Ectodermal cell (in vitro differentiated cells): Measurements from ENCODE around the gene DLX3.

Experiments
- H3K27ac ChIP-seq: 2 replicates; pipeline ENCODE4 v1.7.0; 2013; ENCODE audit warnings: mild to moderate bottlenecking, low read depth, low read length; ENCODE audit not compliant: insufficient read depth, poor library complexity, severe bottlenecking
- H3K27me3 ChIP-seq: 2 replicates; pipeline ENCODE4 v1.7.0; 2013; ENCODE audit warnings: mild to moderate bottlenecking, low read length; ENCODE audit not compliant: insufficient read depth, control insufficient read depth, poor library complexity, severe bottlenecking
- H3K36me3 ChIP-seq: one replicate; pipeline ENCODE4 v1.7.0; 2013; ENCODE audit warnings: low read length; ENCODE audit not compliant: control insufficient read depth, insufficient read depth
- H3K4me1 ChIP-seq: one replicate; pipeline ENCODE4 v1.7.0; 2013; ENCODE audit warnings: low read length; ENCODE audit not compliant: control insufficient read depth, insufficient read depth
- H3K4me3 ChIP-seq: 2 replicates; pipeline ENCODE4 v1.7.0; 2013; ENCODE audit warnings: low read depth, low read length, control low read depth; ENCODE audit not compliant: insufficient read depth
- H3K9me3 ChIP-seq: 2 replicates; pipeline ENCODE4 v1.7.0; 2013; ENCODE audit warnings: mild to moderate bottlenecking, low read length, moderate library complexity; ENCODE audit not compliant: control insufficient read depth
- WGBS, 2 experiments: methylation state at CpG; one replicate each; pipeline ENCODE4 v1.1.7; 2013; ENCODE audit warnings: missing lambda C conversion rate in 2 of 2; 5-methylcytosine and 5-hydroxymethylcytosine counted together

The DLX3 gene

DNA sequence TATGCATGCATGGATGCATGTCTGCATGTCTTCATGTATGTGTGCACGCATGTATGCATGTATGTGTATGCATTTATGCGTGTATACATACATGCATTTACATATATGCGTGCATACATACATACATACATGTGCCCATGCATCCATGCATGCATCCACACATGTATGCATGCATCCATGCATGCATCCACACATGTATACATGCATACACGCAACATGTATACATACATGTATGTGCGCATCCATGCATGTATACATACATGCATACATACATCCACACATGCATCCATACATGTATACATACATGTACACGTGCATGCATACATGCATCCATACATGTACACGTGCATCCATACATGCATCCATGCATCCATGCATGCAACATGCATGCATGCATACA, 29.8 kb upstream of the DLX3 start:
- 53 to 57% methylated on average over 7 of the region's 7 CpGs for WGBS, 2 experiments
- Histone ChIP-seq H3K4me3 (no peak overlapping the region), H3K27ac (no peak overlapping the region), H3K9me3 (no peaks in the 10 kb centered on the region), H3K36me3 (no peaks in the 10 kb centered on the region), H3K27me3 (peaks cover 7% of the 10 kb centered on the region), H3K4me1 (peaks cover 17% of the 10 kb centered on the region)

DNA sequence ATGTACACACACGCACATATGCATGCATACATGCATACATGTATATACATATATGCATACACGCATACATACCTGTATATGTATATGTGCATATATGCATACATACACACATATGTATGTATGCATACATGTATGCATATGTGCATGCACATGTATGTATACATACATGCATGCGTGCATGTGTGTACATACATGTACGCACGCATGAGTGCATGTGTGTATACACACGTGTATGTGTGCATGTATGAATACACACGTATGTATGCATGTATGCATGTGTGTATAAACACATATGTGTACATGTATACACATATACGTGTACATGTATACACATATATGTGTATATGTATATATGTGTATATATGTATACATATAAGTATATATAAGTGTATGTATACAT, 28.5 kb upstream of the DLX3 start:
- Histone ChIP-seq H3K27ac (no peak overlapping the region), H3K27me3 (peaks cover 7% of the 10 kb centered on the region), H3K4me1 (peaks cover 13% of the 10 kb centered on the region), H3K4me3 (no peak overlapping the region), H3K36me3 (no peaks in the 10 kb centered on the region), H3K9me3 (no peaks in the 10 kb centered on the region)
- 73 to 81% methylated on average over 5 to 8 of the region's 8 CpGs for WGBS, 2 experiments

DNA sequence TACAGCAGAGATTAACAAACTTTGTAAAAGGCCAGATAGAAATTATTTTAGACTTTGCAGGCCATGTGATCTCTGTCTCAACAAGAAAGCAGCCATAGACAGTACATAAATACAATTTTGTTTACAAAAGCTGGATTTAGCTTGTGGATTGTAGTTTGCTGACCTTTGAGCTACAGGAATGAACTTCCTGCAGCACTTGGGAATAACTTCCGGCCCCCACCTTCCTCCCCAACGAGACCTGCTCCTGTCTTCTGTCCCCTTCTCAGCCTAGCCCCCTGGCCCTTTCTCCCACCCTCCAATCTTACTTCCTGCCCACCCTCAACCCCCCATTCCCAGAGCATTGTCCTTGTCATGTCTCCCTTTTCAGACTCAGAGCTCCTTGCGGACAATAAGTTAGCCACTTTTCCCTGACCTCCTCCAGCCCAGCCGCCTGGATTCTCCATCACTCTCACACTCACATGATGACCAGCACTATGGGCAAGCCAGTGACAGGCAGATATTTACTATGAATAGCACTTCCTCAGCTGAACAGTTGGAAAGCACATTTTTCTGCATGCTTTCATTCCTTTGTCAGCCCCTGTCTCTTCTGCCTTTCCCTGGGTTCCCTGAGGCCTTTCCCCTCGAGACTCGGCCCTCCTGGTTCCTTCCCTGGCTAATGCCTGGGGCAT, 27.6 kb upstream of the DLX3 start:
- no peak overlapping the region for H3K4me3 ChIP-seq
- H3K27ac ChIP-seq, result no peak overlapping the region
- H3K9me3 ChIP-seq, result no peaks in the 10 kb centered on the region
- WGBS, 2 experiments, result 79 to 85% methylated on average over 6 of the region's 6 CpGs
- no peaks in the 10 kb centered on the region for H3K36me3 ChIP-seq
- peaks cover 4% of the 10 kb centered on the region for H3K4me1 ChIP-seq
- H3K27me3 ChIP-seq, result peaks cover 7% of the 10 kb centered on the region

DNA sequence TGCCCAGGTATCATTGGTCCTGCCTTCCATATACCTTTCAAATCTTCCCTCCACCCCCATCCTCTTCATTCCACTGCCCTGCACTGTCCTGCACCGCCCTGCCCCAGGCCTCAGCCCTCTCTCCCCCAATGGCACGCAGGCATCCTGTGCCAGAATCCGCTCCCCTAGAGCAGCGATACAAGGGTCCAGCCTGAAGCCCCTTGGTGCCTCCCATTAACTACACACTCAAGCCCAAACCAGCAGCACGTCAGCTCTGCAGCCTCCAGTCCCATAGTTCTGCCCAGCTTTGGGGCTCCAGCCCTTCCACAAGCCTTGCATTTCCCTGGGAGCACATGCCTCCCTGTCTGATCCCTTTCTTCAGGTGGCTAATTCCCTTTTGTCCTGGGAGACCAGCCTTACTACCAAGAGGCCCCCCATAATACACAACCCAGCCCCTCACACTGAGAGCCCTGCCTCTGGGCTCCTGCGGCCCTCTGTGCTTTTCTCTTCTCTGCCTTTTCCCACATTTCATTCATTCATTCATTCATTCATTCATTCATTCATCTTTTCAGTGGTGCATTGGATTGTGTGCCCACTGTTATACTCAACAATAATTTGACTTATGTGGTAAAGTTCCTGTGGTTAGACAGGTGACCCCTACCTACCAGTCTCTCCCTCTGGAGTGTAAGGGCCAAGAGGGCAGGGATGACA, 26.8 kb upstream of the DLX3 start:
- Histone ChIP-seq H3K9me3 (no peaks in the 10 kb centered on the region), H3K27me3 (no peaks in the 10 kb centered on the region), H3K36me3 (no peaks in the 10 kb centered on the region), H3K27ac (no peak overlapping the region), H3K4me3 (no peak overlapping the region), H3K4me1 (no peaks in the 10 kb centered on the region)
- 87 to 89% methylated on average over 6 of the region's 6 CpGs for WGBS, 2 experiments

DNA sequence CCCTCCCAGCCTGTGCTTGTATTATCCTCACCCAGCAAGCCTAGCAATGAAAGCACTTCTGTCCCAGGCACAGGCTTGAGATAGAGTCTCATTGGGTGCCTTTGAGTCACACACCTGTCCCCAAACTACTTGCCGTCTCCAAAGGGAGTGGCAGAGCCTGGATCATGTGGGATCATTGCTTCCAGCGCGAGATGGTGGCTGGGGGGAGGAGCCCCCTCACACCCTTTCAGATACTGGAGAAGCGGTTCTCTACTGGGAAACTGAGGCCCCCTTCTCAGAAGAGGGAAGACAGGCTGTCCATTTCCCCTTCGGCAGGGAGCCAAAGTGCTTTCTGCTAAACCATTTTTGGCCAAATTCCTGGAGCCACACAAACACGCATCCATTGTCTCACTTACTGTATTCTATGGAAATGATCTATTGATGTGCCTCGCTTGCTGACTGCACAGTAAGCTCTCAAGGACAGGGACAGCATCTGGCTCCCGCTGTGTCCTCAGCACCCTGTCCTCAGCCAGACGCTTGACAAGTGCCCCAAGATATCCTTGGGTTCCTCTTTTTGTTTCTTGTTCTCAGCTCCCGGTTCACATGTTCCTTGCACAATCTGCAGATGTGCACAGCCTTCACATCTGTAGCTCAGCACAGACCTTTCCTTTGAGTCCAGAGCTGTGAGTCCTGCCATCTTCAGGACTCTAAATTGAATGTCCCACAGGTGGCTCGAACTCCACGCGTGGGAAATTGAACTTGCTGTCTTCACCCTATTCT, 26.0 kb upstream of the DLX3 start:
- Histone ChIP-seq H3K9me3 (no peaks in the 10 kb centered on the region), H3K27me3 (no peaks in the 10 kb centered on the region), H3K27ac (no peak overlapping the region), H3K4me3 (no peak overlapping the region), H3K4me1 (no peaks in the 10 kb centered on the region), H3K36me3 (no peaks in the 10 kb centered on the region)
- 79 to 81% methylated on average over 13 of the region's 13 CpGs for WGBS, 2 experiments

DNA sequence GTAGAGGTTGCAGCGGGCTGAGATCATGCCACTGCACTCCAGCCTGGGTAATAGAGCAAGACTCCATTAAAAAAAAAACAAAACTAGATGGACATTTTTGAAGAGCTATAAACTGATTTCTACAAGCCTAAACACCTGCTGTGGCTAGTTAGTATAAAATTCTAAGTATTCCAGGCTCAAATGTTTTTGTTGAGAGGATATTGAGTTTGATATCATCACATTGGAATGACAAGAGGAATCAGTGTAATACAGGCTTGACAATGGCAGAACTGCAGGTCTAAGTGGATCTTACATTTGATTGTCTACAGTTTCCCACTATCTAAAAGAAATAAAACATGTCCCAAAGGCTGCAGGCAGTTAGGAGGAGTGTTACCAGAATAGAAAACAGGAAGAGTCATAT, 23.9 kb upstream of the DLX3 start:
- Histone ChIP-seq H3K4me3 (no peak overlapping the region), H3K27ac (no peak overlapping the region), H3K9me3 (no peaks in the 10 kb centered on the region), H3K4me1 (no peaks in the 10 kb centered on the region), H3K27me3 (no peaks in the 10 kb centered on the region), H3K36me3 (no peaks in the 10 kb centered on the region)
- WGBS, 2 experiments, result 96 to 100% methylated on average over 1 of the region's 1 CpG

DNA sequence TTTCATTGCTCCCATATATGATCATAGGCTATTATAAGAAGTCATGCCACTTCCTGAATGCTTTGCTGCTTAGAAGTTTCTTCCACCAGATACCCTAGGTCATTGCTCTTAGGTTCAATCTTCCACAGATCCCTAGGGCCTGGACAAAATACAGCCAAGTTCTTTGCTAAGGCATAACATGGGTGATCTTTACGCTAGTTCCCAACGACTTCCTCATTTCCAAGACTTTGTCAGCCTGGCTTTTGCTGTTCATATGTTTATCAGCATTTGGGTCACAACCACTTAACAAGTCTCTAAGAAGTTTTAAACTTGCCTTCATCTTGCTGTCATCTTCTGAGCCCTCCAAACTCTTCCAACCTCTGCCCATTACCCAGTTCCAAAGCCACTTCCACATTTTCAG, 20.1 kb upstream of the DLX3 start:
- no peaks in the 10 kb centered on the region for H3K4me1 ChIP-seq
- WGBS, 2 experiments, result 88 to 92% methylated on average over 2 of the region's 2 CpGs

DNA sequence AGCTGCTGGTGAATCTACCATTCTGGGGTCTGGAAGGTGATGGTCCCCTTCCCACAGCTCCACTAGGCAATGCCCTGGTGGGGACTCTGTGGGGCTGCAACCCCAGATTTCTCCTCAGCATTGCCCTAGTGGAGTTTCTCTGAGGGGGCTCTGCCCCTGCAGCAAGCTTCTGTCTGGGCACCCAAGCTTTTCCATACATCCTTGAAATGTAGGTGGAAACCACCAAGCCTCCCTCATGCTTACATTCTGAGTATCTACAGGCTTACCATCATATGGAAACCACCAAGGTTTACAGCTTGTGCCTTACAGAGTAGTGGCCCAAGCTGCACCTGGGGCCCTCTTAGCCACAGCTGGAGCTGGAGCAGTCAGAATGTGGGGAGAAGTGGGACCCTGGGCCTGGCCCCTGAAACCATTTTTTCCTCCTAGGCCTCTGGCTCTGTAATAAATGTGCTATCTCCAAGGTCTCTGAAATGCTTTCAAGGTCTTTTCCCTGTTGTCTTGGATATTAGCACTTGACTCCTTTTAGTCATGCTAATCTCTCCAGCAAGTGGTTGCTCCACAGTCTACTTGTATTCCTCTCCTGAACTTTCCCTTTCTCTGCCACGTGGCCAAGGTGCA, 19.6 kb upstream of the DLX3 start:
- no peak overlapping the region for H3K4me3 ChIP-seq
- no peaks in the 10 kb centered on the region for H3K36me3 ChIP-seq
- 21 to 27% methylated on average over 1 of the region's 1 CpG for WGBS, 2 experiments
- no peaks in the 10 kb centered on the region for H3K4me1 ChIP-seq
- no peaks in the 10 kb centered on the region for H3K27me3 ChIP-seq
- H3K9me3 ChIP-seq, result no peaks in the 10 kb centered on the region
- no peak overlapping the region for H3K27ac ChIP-seq

More for the DNA sequence above, 20.1 kb upstream of the DLX3 start:
- no peaks in the 10 kb centered on the region for H3K27me3 ChIP-seq
- H3K27ac ChIP-seq, result no peak overlapping the region
- H3K36me3 ChIP-seq, result no peaks in the 10 kb centered on the region
- no peak overlapping the region for H3K4me3 ChIP-seq
- H3K9me3 ChIP-seq, result no peaks in the 10 kb centered on the region

DNA sequence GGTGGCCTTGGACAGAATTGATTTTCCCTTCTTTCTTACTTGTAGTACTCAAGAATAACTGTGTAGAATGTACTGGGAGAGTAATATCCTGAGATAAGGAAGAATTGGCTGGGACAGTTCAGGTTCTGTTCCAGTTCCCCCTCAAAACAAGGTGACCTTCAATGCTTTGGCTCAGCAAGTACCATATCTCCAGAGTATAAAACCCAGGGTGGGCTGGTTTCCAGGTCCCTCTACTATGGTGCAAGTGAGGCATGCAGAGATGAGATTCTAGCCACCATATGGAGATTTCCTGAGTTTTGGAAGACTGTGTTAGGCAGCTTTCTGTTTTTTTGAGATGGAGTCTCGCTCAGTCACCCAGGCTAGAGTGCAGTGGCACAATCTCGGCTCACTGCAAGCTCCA, 18.1 kb upstream of the DLX3 start:
- Histone ChIP-seq H3K4me1 (no peaks in the 10 kb centered on the region), H3K4me3 (no peak overlapping the region), H3K27me3 (peaks cover 6% of the 10 kb centered on the region), H3K9me3 (no peaks in the 10 kb centered on the region), H3K27ac (no peak overlapping the region), H3K36me3 (no peaks in the 10 kb centered on the region)
- whole genome bisulfite sequencing, 2 experiments, result 87 to 89% methylated on average over 2 of the region's 2 CpGs

DNA sequence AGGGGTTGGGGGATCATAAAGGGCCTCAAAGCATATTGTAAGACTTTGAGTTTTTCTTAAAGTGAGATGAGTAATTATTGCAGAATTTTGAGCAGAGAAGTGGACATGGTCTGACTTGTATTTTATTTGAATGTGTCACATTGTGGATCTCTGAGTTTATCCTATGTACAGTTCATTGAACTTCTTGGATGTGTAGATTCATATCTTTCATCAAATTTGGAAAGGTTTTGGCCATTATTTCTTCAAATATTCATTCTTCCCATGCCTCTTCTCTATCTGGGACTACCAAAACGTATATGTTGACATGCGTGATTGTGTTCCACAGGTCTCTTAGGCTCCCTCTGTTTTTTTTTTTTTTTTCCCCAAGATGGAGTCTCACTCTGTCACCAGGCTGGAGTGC, 14.3 kb upstream of the DLX3 start:
- H3K36me3 ChIP-seq, result no peaks in the 10 kb centered on the region
- no peaks in the 10 kb centered on the region for H3K4me1 ChIP-seq
- H3K27me3 ChIP-seq, result peaks cover 6% of the 10 kb centered on the region
- H3K9me3 ChIP-seq, result no peaks in the 10 kb centered on the region
- no peak overlapping the region for H3K27ac ChIP-seq
- no peak overlapping the region for H3K4me3 ChIP-seq
- WGBS, 2 experiments, result 84 to 94% methylated on average over 2 of the region's 2 CpGs
